HepG2 (cell line): ENCODE results near the gene TBC1D14. TPM values are rescaled to one million over a fixed set of nuclear protein-coding genes. Genes with fewer than 3 reads are reported as not detected.

Source experiments
- CENPX ChIP-seq: sonication (generic); formaldehyde crosslinking; IDR thresholded peaks from 2 replicates; pipeline ENCODE4 v1.9.0; 2021; ENCODE audit warnings: mild to moderate bottlenecking, missing genetic modification reagents, moderate library complexity
- MTF2 ChIP-seq: sonication (generic); formaldehyde crosslinking; IDR thresholded peaks from 2 replicates; pipeline ENCODE4 v1.5.0; 2020; ENCODE audit warnings: missing genetic modification reagents, borderline replicate concordance
- PAXIP1 ChIP-seq: sonication (generic); formaldehyde crosslinking; conservative IDR thresholded peaks from 2 replicates; pipeline ENCODE4 v1.4.0; 2020; ENCODE audit warnings: mild to moderate bottlenecking, missing genetic modification reagents, moderate library complexity
- PREB ChIP-seq: sonication (generic); formaldehyde crosslinking; IDR thresholded peaks from 2 replicates; pipeline ENCODE4 v1.4.0; 2020; ENCODE audit warnings: missing genetic modification reagents
- ZBTB39 ChIP-seq: sonication (generic); formaldehyde crosslinking; IDR thresholded peaks from 2 replicates; pipeline ENCODE4 v1.5.0; 2020; ENCODE audit warnings: missing genetic modification reagents
- ZNF101 ChIP-seq: sonication (generic); formaldehyde crosslinking; IDR thresholded peaks from 2 replicates; pipeline ENCODE4 v1.4.0; 2020; ENCODE audit warnings: mild to moderate bottlenecking, low read depth, missing genetic modification reagents, borderline replicate concordance
- ZNF766 ChIP-seq: sonication (generic); formaldehyde crosslinking; IDR thresholded peaks from 2 replicates; pipeline ENCODE4 v1.5.0; 2020; ENCODE audit warnings: missing genetic modification reagents, borderline replicate concordance
- ZNF879 ChIP-seq: sonication (generic); formaldehyde crosslinking; IDR thresholded peaks from 2 replicates; pipeline ENCODE4 v1.8.1; 2023; ENCODE audit warnings: missing genetic modification reagents
- ZXDC ChIP-seq: sonication (generic); formaldehyde crosslinking; IDR thresholded peaks from 2 replicates; pipeline ENCODE4 v1.5.0; 2020; ENCODE audit warnings: mild to moderate bottlenecking, missing genetic modification reagents
- polyA plus RNA-seq, 8 experiments: library from polyadenylated mRNA; depleted of rRNA in 3 of 8; stranded (reverse) in 7 of 8; unstranded in 1 of 8; fragments of >200 nt; fragmentation: Illumina TruSeq in 4 of 8; extraction: Trizol in 4 of 8; gene quantifications; 2 replicates each; pipeline versions ENCODE4 v1.2.1 to v1.2.3, GENCODE V29; 2011 to 2016; ENCODE audit warnings: low read depth in 4 of 8, missing spikeins in 1 of 8, mixed read lengths in 1 of 8; ENCODE audit not compliant: insufficient read depth in 1 of 8
- total RNA-seq, 5 experiments: library from RNA; depleted of rRNA; stranded (reverse); fragments of >200 nt; fragmentation: Illumina TruSeq; extraction: Trizol; gene quantifications; 2 replicates each; pipeline ENCODE4 v1.2.3, GENCODE V29; 2016; ENCODE audit warnings: low read depth in 1 of 5
- TF ChIP-seq, protein P1 (sequence below): sonication (generic); formaldehyde crosslinking; IDR thresholded peaks from 2 replicates; pipeline ENCODE4 v1.4.0; 2020; ENCODE audit warnings: low read depth, missing genetic modification reagents
- TF ChIP-seq, protein P2 (sequence below): sonication (generic); formaldehyde crosslinking; IDR thresholded peaks from 2 replicates; pipeline ENCODE4 v1.8.1; 2023; ENCODE audit warnings: mild to moderate bottlenecking, missing genetic modification reagents

The TBC1D14 gene
- total and polyA plus RNA-seq, 2 of the 13 experiments (the other 11 are each of a cell fraction or from before 2014, with no cell fraction given), result 29.5 to 46.5 TPM

- TF ChIP-seq ZBTB39 (CRISPR knock-in tag), result no peak
- TF ChIP-seq, protein P1, sequence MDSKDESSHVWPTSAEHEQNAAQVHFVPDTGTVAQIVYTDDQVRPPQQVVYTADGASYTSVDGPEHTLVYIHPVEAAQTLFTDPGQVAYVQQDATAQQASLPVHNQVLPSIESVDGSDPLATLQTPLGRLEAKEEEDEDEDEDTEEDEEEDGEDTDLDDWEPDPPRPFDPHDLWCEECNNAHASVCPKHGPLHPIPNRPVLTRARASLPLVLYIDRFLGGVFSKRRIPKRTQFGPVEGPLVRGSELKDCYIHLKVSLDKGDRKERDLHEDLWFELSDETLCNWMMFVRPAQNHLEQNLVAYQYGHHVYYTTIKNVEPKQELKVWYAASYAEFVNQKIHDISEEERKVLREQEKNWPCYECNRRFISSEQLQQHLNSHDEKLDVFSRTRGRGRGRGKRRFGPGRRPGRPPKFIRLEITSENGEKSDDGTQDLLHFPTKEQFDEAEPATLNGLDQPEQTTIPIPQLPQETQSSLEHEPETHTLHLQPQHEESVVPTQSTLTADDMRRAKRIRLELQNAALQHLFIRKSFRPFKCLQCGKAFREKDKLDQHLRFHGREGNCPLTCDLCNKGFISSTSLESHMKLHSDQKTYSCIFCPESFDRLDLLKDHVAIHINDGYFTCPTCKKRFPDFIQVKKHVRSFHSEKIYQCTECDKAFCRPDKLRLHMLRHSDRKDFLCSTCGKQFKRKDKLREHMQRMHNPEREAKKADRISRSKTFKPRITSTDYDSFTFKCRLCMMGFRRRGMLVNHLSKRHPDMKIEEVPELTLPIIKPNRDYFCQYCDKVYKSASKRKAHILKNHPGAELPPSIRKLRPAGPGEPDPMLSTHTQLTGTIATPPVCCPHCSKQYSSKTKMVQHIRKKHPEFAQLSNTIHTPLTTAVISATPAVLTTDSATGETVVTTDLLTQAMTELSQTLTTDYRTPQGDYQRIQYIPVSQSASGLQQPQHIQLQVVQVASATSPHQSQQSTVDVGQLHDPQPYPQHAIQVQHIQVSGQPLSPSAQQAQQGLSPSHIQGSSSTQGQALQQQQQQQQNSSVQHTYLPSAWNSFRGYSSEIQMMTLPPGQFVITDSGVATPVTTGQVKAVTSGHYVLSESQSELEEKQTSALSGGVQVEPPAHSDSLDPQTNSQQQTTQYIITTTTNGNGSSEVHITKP (CRISPR knock-in tag), result peak; percentile 77; the same call in 1 of the 2 replicates
- no peak for TF ChIP-seq PREB (CRISPR knock-in tag)
- TF ChIP-seq PAXIP1 (CRISPR knock-in tag), result peak; percentile 99
- TF ChIP-seq MTF2 (CRISPR knock-in tag), result 0 out of 2 replicates have a peak, but pooled peaks have one; percentile 51
- 0 out of 2 replicates have a peak, but pooled peaks have one; percentile 46 for TF ChIP-seq ZNF101
- peak; percentile 88 for TF ChIP-seq ZXDC (CRISPR knock-in tag)
- TF ChIP-seq, protein P2, sequence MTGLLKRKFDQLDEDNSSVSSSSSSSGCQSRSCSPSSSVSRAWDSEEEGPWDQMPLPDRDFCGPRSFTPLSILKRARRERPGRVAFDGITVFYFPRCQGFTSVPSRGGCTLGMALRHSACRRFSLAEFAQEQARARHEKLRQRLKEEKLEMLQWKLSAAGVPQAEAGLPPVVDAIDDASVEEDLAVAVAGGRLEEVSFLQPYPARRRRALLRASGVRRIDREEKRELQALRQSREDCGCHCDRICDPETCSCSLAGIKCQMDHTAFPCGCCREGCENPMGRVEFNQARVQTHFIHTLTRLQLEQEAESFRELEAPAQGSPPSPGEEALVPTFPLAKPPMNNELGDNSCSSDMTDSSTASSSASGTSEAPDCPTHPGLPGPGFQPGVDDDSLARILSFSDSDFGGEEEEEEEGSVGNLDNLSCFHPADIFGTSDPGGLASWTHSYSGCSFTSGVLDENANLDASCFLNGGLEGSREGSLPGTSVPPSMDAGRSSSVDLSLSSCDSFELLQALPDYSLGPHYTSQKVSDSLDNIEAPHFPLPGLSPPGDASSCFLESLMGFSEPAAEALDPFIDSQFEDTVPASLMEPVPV (CRISPR knock-in tag), result peak; percentile 18; the same call in 1 of the 2 replicates
- TF ChIP-seq ZNF766 (CRISPR knock-in tag), result no peak; the same call in 1 of the 2 replicates
- TF ChIP-seq ZNF879 (CRISPR knock-in tag), result no peak
- no peak for TF ChIP-seq CENPX (CRISPR knock-in tag)
Observed at GRCh38 chr4:6893449-6894085, 16.1 kb upstream of the TBC1D14 start (continued).
